HepG2 (cell line): ENCODE measurements around the gene ULK4. TPM values are rescaled to one million over a fixed set of nuclear protein-coding genes. Genes with fewer than 3 reads are reported as not detected.

ENCODE experiments used
- ATAC-seq: fragments of 200-7000 bp; cut with Tn5 transposase; 3 replicates; pipeline ENCODE4 v1.9.1; 2020; ENCODE audit warnings: mild to moderate bottlenecking, moderate library complexity
- BruUV-seq: library from RNA; stranded (reverse); fragments of 400-500 nt; replicated peaks from 2 replicates; lab custom pipeline; 2021; lab: Mats Ljungman, UMichigan
- CTCF ChIA-PET: fragments of 300-600 bp; formaldehyde crosslinking; extraction: SDS; loops from one replicate; lab custom pipeline; 2021; ENCODE audit warnings: low total read pairs, inconsistent platforms, low intra/inter-chr PET ratio; lab: Yijun Ruan, JAX
- POLR2A ChIA-PET: fragments of 350-600 bp; sonication (Branson Sonifier 250); formaldehyde crosslinking; loops from one replicate; lab custom pipeline; 2020; ENCODE audit warnings: antibody characterized with exemption, inconsistent platforms; lab: Yijun Ruan, JAX
- DNase-seq: peaks from one replicate; pipeline ENCODE4 v3.0.0-alpha.2; 2015; ENCODE audit warnings: low spot score
- FAIRE-seq: peaks from 3 replicates; lab custom pipeline; 2011; peaks lifted over from hg19 to GRCh38; lab: Jason Lieb, UNC
- H2AFZ ChIP-seq: one replicate; pipeline ENCODE4 v1.6.1; 2011; ENCODE audit warnings: low read length, inconsistent platforms
- H3K27ac ChIP-seq: fragments of 300-600 bp; 3 replicates; pipeline ENCODE4 v1.8.0; 2011; ENCODE audit warnings: mixed run types, mild to moderate bottlenecking, mixed read lengths, low read length, inconsistent platforms; ENCODE audit not compliant: insufficient read depth; ENCODE audit errors: extremely low read length
- H3K27me3 ChIP-seq, 2 experiments: fragments of 200-600 bp in 1 of 2; 2 replicates in 1 of 2; 3 replicates in 1 of 2; pipeline versions ENCODE4 v1.6.0 to v1.8.0; 2011; ENCODE audit warnings: low read length in 2 of 2, mild to moderate bottlenecking in 2 of 2, moderate library complexity in 2 of 2, inconsistent platforms in 1 of 2; ENCODE audit not compliant: insufficient read depth in 2 of 2, control insufficient read depth in 1 of 2
- H3K36me3 ChIP-seq, 2 experiments: fragments of 200-600 bp in 1 of 2; replicated peaks in 1 of 2; 2 replicates in 1 of 2; 3 replicates in 1 of 2; pipeline versions ENCODE4 v1.5.1 to v1.8.0; 2011; ENCODE audit warnings: low read length in 2 of 2, inconsistent platforms in 1 of 2; ENCODE audit not compliant: insufficient read depth in 2 of 2, control insufficient read depth in 1 of 2
- H3K4me1 ChIP-seq: 2 replicates; pipeline ENCODE4 v1.5.1; 2012; ENCODE audit warnings: low read length, inconsistent platforms; ENCODE audit not compliant: insufficient read depth
- H3K4me2 ChIP-seq: 2 replicates; pipeline ENCODE4 v1.6.0; 2011; ENCODE audit warnings: low read depth, low read length, inconsistent platforms
- H3K4me3 ChIP-seq, 3 experiments: fragments of 200-600 bp in 1 of 3; sonication (generic), shearing (Covaris generic) in 1 of 3; replicated peaks in 1 of 3; 2 replicates each; pipeline ENCODE4 v1.5.1; 2011 to 2016; ENCODE audit warnings: low read length in 3 of 3, inconsistent platforms in 2 of 3, low read depth in 2 of 3, mild to moderate bottlenecking in 2 of 3, control low read depth in 1 of 3, mixed read lengths in 1 of 3; ENCODE audit not compliant: insufficient read depth in 1 of 3
- H3K79me2 ChIP-seq: one replicate; pipeline ENCODE4 v1.6.1; 2011; ENCODE audit warnings: low read length, inconsistent platforms; ENCODE audit not compliant: insufficient read depth
- H3K9ac ChIP-seq: 2 replicates; pipeline ENCODE4 v1.6.0; 2011; ENCODE audit warnings: mild to moderate bottlenecking, low read depth, low read length, inconsistent platforms; ENCODE audit not compliant: insufficient read depth
- H3K9me3 ChIP-seq: 2 replicates; pipeline ENCODE4 v1.5.1; 2012; ENCODE audit warnings: mild to moderate bottlenecking, low read length
- H4K20me1 ChIP-seq: 2 replicates; pipeline ENCODE4 v1.6.0; 2011; ENCODE audit warnings: inconsistent platforms, mild to moderate bottlenecking, low read length, moderate library complexity; ENCODE audit not compliant: insufficient read depth
- ARID4A ChIP-seq: sonication (generic); formaldehyde crosslinking; IDR thresholded peaks from 2 replicates; pipeline ENCODE4 v1.5.0; 2020; ENCODE audit warnings: mild to moderate bottlenecking, missing genetic modification reagents, borderline replicate concordance
- CTCF ChIP-seq: sonication (generic); formaldehyde crosslinking; IDR thresholded peaks from 2 replicates; pipeline ENCODE4 v1.5.0; 2020; ENCODE audit warnings: mild to moderate bottlenecking, missing genetic modification reagents, moderate library complexity
- FLYWCH1 ChIP-seq: sonication (generic); formaldehyde crosslinking; IDR thresholded peaks from 2 replicates; pipeline ENCODE4 v1.8.1; 2023; ENCODE audit warnings: mild to moderate bottlenecking, missing genetic modification reagents
- FOXJ3 ChIP-seq: sonication (generic); formaldehyde crosslinking; IDR thresholded peaks from 2 replicates; pipeline ENCODE4 v1.4.0; 2020; ENCODE audit warnings: missing genetic modification reagents, mild to moderate bottlenecking, borderline replicate concordance
- GPN1 ChIP-seq: sonication (generic); formaldehyde crosslinking; IDR thresholded peaks from 2 replicates; pipeline ENCODE4 v1.5.1; 2020; ENCODE audit warnings: missing genetic modification reagents, borderline replicate concordance
- HIC2 ChIP-seq: sonication (generic); formaldehyde crosslinking; IDR thresholded peaks from 2 replicates; pipeline ENCODE4 v1.9.0; 2022; ENCODE audit warnings: low read depth, missing genetic modification reagents
- HNF1A ChIP-seq, 2 experiments: sonication (generic) in 1 of 2; formaldehyde crosslinking in 1 of 2; IDR thresholded peaks; 2 replicates each; pipeline versions ENCODE4 v1.4.0 to v1.6.1; 2016 to 2020; ENCODE audit warnings: borderline replicate concordance in 1 of 2, low read depth in 1 of 2, mild to moderate bottlenecking in 1 of 2, missing genetic modification reagents in 1 of 2
- MEF2D ChIP-seq: sonication (generic); formaldehyde crosslinking; IDR thresholded peaks from 2 replicates; pipeline ENCODE4 v1.5.1; 2020; ENCODE audit warnings: mild to moderate bottlenecking, missing genetic modification reagents
- NFRKB ChIP-seq: fragments of 450-650 bp; IDR thresholded peaks from 2 replicates; pipeline ENCODE4 v1.6.1; 2017
- SMAD1 ChIP-seq: sonication (generic); formaldehyde crosslinking; IDR thresholded peaks from 2 replicates; pipeline ENCODE4 v1.4.0; 2020; ENCODE audit warnings: missing genetic modification reagents, low read depth, mild to moderate bottlenecking, borderline replicate concordance
- ZFAT ChIP-seq: sonication (generic); formaldehyde crosslinking; conservative IDR thresholded peaks from 2 replicates; pipeline ENCODE4 v1.8.1; 2023; ENCODE audit warnings: missing genetic modification reagents, inconsistent platforms
- ZNF350 ChIP-seq: sonication (generic); formaldehyde crosslinking; IDR thresholded peaks from 2 replicates; pipeline ENCODE4 v1.4.0; 2020; ENCODE audit warnings: mild to moderate bottlenecking, low read depth, missing genetic modification reagents, borderline replicate concordance
- in situ Hi-C: cut with HindIII; loops from 2 replicates; pipeline ENCODE4 v1.10.0; 2017; ENCODE audit warnings: low pct_unique_long_range_greater_than_20kb; ENCODE audit not compliant: extremely low pct_ligation_motif_present
- intact Hi-C: fragments of 100-400 bp; cut with micrococcal nuclease; formaldehyde crosslinking; loops from one replicate; pipeline ENCODE4 v1.10.0; 2022; ENCODE audit not compliant: unreplicated experiment
- polyA plus RNA-seq, 8 experiments: library from polyadenylated mRNA; depleted of rRNA in 3 of 8; stranded (reverse) in 7 of 8; unstranded in 1 of 8; fragments of >200 nt; fragmentation: Illumina TruSeq in 4 of 8; extraction: Trizol in 4 of 8; gene quantifications; 2 replicates each; pipeline versions ENCODE4 v1.2.1 to v1.2.3, GENCODE V29; 2011 to 2016; ENCODE audit warnings: low read depth in 4 of 8, missing spikeins in 1 of 8, mixed read lengths in 1 of 8; ENCODE audit not compliant: insufficient read depth in 1 of 8
- total RNA-seq, 5 experiments: library from RNA; depleted of rRNA; stranded (reverse); fragments of >200 nt; fragmentation: Illumina TruSeq; extraction: Trizol; gene quantifications; 2 replicates each; pipeline ENCODE4 v1.2.3, GENCODE V29; 2016; ENCODE audit warnings: low read depth in 1 of 5

The ULK4 gene
- total and polyA plus RNA-seq, 2 of the 13 experiments (the other 11 are each of a cell fraction or from before 2014, with no cell fraction given) = 6.7 to 11.8 TPM

GRCh38 chr3:41956574-41956973, 5.3 kb downstream of the ULK4 start:
- BruUV-seq = no TSS peak
- CTCF ChIA-PET = no interaction called here
- no peak for TF ChIP-seq ZFAT (CRISPR knock-in tag)
- TF ChIP-seq MEF2D (CRISPR knock-in tag) = no peak
- TF ChIP-seq NFRKB = no peak
- TF ChIP-seq FLYWCH1 (CRISPR knock-in tag) = no peak
- no peak for TF ChIP-seq FOXJ3 (CRISPR knock-in tag)
- TF ChIP-seq HIC2 (CRISPR knock-in tag) = no peak
- no peak for TF ChIP-seq CTCF (CRISPR knock-in tag)
- no peak for TF ChIP-seq GPN1
- TF ChIP-seq ARID4A (CRISPR knock-in tag) = no peak
- TF ChIP-seq ZNF350 (CRISPR knock-in tag) = no peak
- TF ChIP-seq HNF1A (IDR thresholded peaks at IDR 0.05; ENCODE audit: low read depth) = no peak
- no peak for TF ChIP-seq HNF1A (CRISPR knock-in tag; IDR thresholded peaks at IDR 0.05; ENCODE audit: borderline replicate concordance)
- no peak for TF ChIP-seq SMAD1 (CRISPR knock-in tag)

More at GRCh38 chr3:41956574-41956973, 5.3 kb downstream of the ULK4 start:
- Histone ChIP-seq H3K27me3 (no peaks in the 10 kb centered on the region; a peak in 1 of 5 replicates), H3K36me3 (no peaks in the 10 kb centered on the region), H3K4me3 (no peak overlapping the region), H4K20me1 (no peaks in the 10 kb centered on the region), H3K4me1 (peaks cover 10% of the 10 kb centered on the region), H3K4me2 (no peak overlapping the region), H3K9ac (no peak overlapping the region), H3K9me3 (no peaks in the 10 kb centered on the region), H3K79me2 (peaks cover 5% of the 10 kb centered on the region), H2AFZ (no peak overlapping the region), H3K27ac (no peak overlapping the region)
- in situ Hi-C loops = no loop called here
- POLR2A ChIA-PET = no interaction called here
- FAIRE-seq (no peak), ATAC-seq (no peak), DNase-seq (no peak)
- intact Hi-C loops = no loop called here
